ENCODE data around the gene LOXL1. TPM values are rescaled to one million over a fixed set of nuclear protein-coding genes. Genes with fewer than 3 reads are reported as not detected.

Gene LOXL1
- total and polyA plus RNA-seq, 10 of the 15 experiments (the other 5 are each of a cell fraction or from before 2014, with no cell fraction given): 0.07 to 0.15 TPM; not detected in 8

- H3K4me3 ChIP-seq: no peak overlapping the region
- no peak overlapping the region for H3K9ac ChIP-seq (ENCODE audit: control insufficient read depth, insufficient read depth, low read length)
- no peaks in the 10 kb centered on the region for H3K4me1 ChIP-seq (ENCODE audit: control insufficient read depth, insufficient read depth, low read length)
- H2AFZ ChIP-seq (ENCODE audit: control insufficient read depth, low read depth, low read length): no peak overlapping the region
- no peak for TF ChIP-seq SMAD1 (IDR thresholded peaks at IDR 0.05; ENCODE audit: low read depth, partially characterized antibody)
- TF ChIP-seq, protein P1, sequence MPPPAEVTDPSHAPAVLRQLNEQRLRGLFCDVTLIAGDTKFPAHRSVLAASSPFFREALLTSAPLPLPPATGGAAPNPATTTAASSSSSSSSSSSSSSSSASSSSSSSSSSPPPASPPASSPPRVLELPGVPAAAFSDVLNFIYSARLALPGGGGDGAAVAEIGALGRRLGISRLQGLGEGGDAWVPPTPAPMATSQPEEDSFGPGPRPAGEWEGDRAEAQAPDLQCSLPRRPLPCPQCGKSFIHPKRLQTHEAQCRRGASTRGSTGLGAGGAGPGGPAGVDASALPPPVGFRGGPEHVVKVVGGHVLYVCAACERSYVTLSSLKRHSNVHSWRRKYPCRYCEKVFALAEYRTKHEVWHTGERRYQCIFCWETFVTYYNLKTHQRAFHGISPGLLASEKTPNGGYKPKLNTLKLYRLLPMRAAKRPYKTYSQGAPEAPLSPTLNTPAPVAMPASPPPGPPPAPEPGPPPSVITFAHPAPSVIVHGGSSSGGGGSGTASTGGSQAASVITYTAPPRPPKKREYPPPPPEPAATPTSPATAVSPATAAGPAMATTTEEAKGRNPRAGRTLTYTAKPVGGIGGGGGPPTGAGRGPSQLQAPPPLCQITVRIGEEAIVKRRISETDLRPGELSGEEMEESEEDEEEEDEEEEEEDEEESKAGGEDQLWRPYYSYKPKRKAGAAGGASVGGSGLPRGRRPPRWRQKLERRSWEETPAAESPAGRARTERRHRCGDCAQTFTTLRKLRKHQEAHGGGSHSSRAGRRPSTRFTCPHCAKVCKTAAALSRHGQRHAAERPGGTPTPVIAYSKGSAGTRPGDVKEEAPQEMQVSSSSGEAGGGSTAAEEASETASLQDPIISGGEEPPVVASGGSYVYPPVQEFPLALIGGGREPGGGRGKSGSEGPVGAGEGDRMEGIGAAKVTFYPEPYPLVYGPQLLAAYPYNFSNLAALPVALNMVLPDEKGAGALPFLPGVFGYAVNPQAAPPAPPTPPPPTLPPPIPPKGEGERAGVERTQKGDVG (CRISPR knock-in tag; IDR thresholded peaks at IDR 0.05): no peak
- BruUV-seq (replicated peaks): no TSS peak
- H3K27me3 ChIP-seq (replicated peaks in 1 of 2; ENCODE audit: control insufficient read depth in 2 of 2, insufficient read depth in 2 of 2, low read length in 1 of 2): no peaks in the 10 kb centered on the region; a peak in 1 of 4 replicates
- no peak overlapping the region for H3K27ac ChIP-seq (ENCODE audit: control insufficient read depth, insufficient read depth)
- POLR2A ChIA-PET: no interaction called here
- 26% methylated on average over 7 of the region's 10 CpGs for WGBS (ENCODE audit: insufficient coverage, insufficient replicate concordance, low lambda C conversion rate, missing lambda C conversion rate)
- no peaks in the 10 kb centered on the region for H4K20me1 ChIP-seq (ENCODE audit: control insufficient read depth, insufficient read depth)
- FAIRE-seq (no peak), DNase-seq (ENCODE audit: low read depth, low spot score) (no peak), ATAC-seq (no peak)
- CTCF ChIA-PET: interaction anchor here (1.1 kb wide), 1 partner anchor 19 kb away, joined by 5 read pairs; no protein-coding TSS in a partner anchor
- intact Hi-C loops (cut with micrococcal nuclease; ENCODE audit: unreplicated experiment): no loop called here
- no peaks in the 10 kb centered on the region for H3K79me2 ChIP-seq (ENCODE audit: control insufficient read depth, insufficient read depth, low read length)
- no peaks in the 10 kb centered on the region for H3K36me3 ChIP-seq (ENCODE audit: control insufficient read depth in 2 of 2, insufficient read depth in 2 of 2, low read length in 1 of 2)
- no peak overlapping the region for H3K4me2 ChIP-seq (ENCODE audit: control insufficient read depth, insufficient read depth)
- RAD21 ChIA-PET (ENCODE audit: unreplicated experiment): no interaction called here
- in situ Hi-C loops (cut with MboI): no loop called here
- SMC1A ChIA-PET (ENCODE audit: uncharacterized antibody, unreplicated experiment): no interaction called here
- H3K9me3 ChIP-seq (replicated peaks; ENCODE audit: control insufficient read depth, insufficient read depth, low read length): no peaks in the 10 kb centered on the region
Observed at GRCh38 chr15:73952913-73953750, 26.9 kb downstream of the LOXL1 start.
